Psoas muscle (tissue), 8 donors: Measurements from ENCODE around the gene PRKRA. TPM values are rescaled to one million over a fixed set of nuclear protein-coding genes. Genes with fewer than 3 reads are reported as not detected.
"Not testable (repeated sequence)": the region's sequence is repeated elsewhere in the genome, so short reads cannot be mapped to it uniquely, and the experiment has no call there.

ENCODE experiments used
- ATAC-seq, 4 donors: fragments of 200-7000 bp; cut with Tn5 transposase; one replicate each; pipeline ENCODE4 v1.9.1; 2020; ENCODE audit warnings: moderate library complexity in 3 of 4, mild to moderate bottlenecking in 2 of 4
- DNase-seq, 2 donors: peaks; one replicate each; pipeline ENCODE4 v3.0.0-alpha.2; 2020
- H3K27ac ChIP-seq: fragments of 200-600 bp; one replicate; pipeline ENCODE4 v1.8.0; 2022
- H3K27me3 ChIP-seq, 3 donors: fragments of 200-600 bp in 1 of 3; one replicate each; pipeline versions ENCODE4 v1.6.1 to v1.8.0; 2013 to 2022; ENCODE audit warnings: low read length in 2 of 3, mild to moderate bottlenecking in 2 of 3, moderate library complexity in 1 of 3; ENCODE audit not compliant: insufficient read depth in 3 of 3
- H3K36me3 ChIP-seq, 2 donors: fragments of 200-600 bp in 1 of 2; one replicate each; pipeline versions ENCODE4 v1.6.1 to v1.8.0; 2013 to 2022; ENCODE audit warnings: low read depth in 1 of 2, mild to moderate bottlenecking in 1 of 2, moderate library complexity in 1 of 2; ENCODE audit not compliant: insufficient read depth in 1 of 2
- H3K4me1 ChIP-seq: fragments of 200-600 bp; one replicate; pipeline ENCODE4 v1.8.0; 2022
- H3K4me3 ChIP-seq: fragments of 200-600 bp; one replicate; pipeline ENCODE4 v1.8.0; 2022; ENCODE audit warnings: mild to moderate bottlenecking
- H3K9me3 ChIP-seq: fragments of 200-600 bp; one replicate; pipeline ENCODE4 v1.8.0; 2022
- WGBS, 3 donors: extraction: QIAGEN DNeasy Blood & Tissue Kit; methylation state at CpG; one replicate each; pipeline versions ENCODE4 v1.1.6 to v1.1.7; 2013; 5-methylcytosine and 5-hydroxymethylcytosine counted together
- intact Hi-C, 2 donors: fragments of 100-400 bp; cut with DNase I; formaldehyde crosslinking; loops; one replicate each; pipeline versions ENCODE4 v1.11.0 to v1.14.2; 2022
- polyA plus RNA-seq, 3 donors: library from polyadenylated mRNA; stranded (reverse); fragments of 200-250 nt; gene quantifications; one replicate each; pipeline ENCODE4 v1.2.3, GENCODE V29; 2013
- total RNA-seq, 4 donors: library from RNA; stranded (reverse); fragmentation: NEBNext Ultra II Directional in 2 of 4; extraction: Animal tissue kit (Norgen Biotek cat#: 25700) in 2 of 4; gene quantifications; one replicate each; pipeline versions ENCODE4 v1.2.1 to v1.2.4, GENCODE V29; 2021 to 2023
- TF ChIP-seq, protein P1 (sequence below): fragments of 200-600 bp; IDR thresholded peaks from one replicate; pipeline ENCODE4 v1.8.0; 2022; ENCODE audit warnings: antibody characterized with exemption
- donor health status: healthy with polysubstance abuse.
- donor health status: DM: no; HTN: no; CAD: no; lungs with moderate emphysema.
- donor health status: Bipolar disorder and iron deficiency.
- donor health status: healthy.
- donor health status: DM: yes; HTN: yes; CAD: no.
- donor health status: DM: no; HTN: no; CAD: no.
- donor health status: DM: no; HTN: no; CAD: no.
- donor health status: DM: yes; HTN: yes; CAD: no.

The PRKRA gene
- total and polyA plus RNA-seq, 7 donors, result 53.1 to 106 (median 84.1) TPM

GRCh38 chr2:178414266-178415247 is 36.4 kb downstream of the PRKRA start:
- Histone ChIP-seq H3K27ac (peak overlapping the region; percentile 84), H3K9me3 (no peaks in the 10 kb centered on the region), H3K4me1 (peaks cover 8% of the 10 kb centered on the region), H3K27me3 (no peaks in the 10 kb centered on the region), H3K4me3 (peak overlapping the region; percentile 73), H3K36me3 (no peaks in the 10 kb centered on the region)
- TF ChIP-seq, protein P1, sequence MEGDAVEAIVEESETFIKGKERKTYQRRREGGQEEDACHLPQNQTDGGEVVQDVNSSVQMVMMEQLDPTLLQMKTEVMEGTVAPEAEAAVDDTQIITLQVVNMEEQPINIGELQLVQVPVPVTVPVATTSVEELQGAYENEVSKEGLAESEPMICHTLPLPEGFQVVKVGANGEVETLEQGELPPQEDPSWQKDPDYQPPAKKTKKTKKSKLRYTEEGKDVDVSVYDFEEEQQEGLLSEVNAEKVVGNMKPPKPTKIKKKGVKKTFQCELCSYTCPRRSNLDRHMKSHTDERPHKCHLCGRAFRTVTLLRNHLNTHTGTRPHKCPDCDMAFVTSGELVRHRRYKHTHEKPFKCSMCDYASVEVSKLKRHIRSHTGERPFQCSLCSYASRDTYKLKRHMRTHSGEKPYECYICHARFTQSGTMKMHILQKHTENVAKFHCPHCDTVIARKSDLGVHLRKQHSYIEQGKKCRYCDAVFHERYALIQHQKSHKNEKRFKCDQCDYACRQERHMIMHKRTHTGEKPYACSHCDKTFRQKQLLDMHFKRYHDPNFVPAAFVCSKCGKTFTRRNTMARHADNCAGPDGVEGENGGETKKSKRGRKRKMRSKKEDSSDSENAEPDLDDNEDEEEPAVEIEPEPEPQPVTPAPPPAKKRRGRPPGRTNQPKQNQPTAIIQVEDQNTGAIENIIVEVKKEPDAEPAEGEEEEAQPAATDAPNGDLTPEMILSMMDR, result peak; percentile 79
- 8 to 12% (median 10%) methylated on average over 21 of the region's 21 CpGs for WGBS, 3 donors
- DNase-seq (peak; percentile 87 to 95), ATAC-seq (peak; percentile 92 to 96 (median 94))
- intact Hi-C loops, result loop anchor here in 1 of 2 donors (10.0 kb wide), 1 partner anchor 300 kb away; the partner anchor contains the start of gene RBM45

DNA sequence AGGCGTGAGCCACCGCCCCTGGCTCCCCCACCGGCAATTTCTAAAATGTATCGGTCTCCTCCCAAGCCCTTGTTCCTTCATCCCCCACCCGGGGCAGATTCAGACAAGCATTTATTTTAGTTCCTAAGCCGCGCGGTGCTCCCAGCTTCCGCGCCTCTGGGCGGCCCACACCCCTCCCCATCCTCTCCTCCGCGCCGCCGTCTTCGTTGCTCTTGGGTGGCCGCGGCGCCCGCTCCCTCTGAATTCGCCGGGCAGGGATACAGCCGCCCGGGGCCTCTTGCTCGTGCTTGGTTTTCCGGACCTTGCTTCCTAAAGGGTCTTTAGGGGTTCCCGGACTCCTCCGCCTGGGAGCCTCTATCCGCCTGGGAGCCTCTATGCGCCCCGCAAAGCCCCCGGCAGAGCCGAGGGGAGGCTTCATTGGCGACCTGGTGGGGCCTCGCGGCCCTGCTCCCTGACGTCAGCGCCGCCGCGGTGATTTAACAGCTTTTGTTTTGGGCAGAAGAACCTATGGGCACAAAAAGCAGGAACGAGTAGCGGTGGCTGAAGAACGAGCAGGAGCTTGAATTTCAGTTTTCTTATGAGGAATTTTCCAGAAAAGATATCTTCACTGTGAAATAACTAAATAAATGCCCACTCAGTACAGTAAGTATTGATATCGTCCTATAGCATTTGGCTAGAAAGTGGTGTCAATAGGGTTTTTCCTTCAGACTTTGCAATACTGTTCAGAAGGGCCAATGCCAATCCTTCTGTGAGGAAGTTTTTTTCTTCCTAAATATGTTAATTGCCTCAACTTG is 37.3 kb downstream of the PRKRA start:
- no peaks in the 10 kb centered on the region for H3K36me3 ChIP-seq
- H3K4me3 ChIP-seq, result peak overlapping the region; percentile 73
- H3K27me3 ChIP-seq, result no peaks in the 10 kb centered on the region
- peak; percentile 73 to 82 for DNase-seq
- H3K9me3 ChIP-seq, result no peaks in the 10 kb centered on the region
- TF ChIP-seq, protein P1, result no peak
- intact Hi-C loops, result loop anchor here in 1 of 2 donors (10.0 kb wide), 1 partner anchor 299 kb away; the partner anchor contains the start of gene RBM45
- peak; percentile 65 to 80 (median 66) for ATAC-seq
- H3K27ac ChIP-seq, result peak overlapping the region; percentile 84
- WGBS, 3 donors, result 1% methylated on average over 45 of the region's 45 CpGs
- H3K4me1 ChIP-seq, result peaks cover 8% of the 10 kb centered on the region

- ATAC-seq, H3K4me3 ChIP-seq, H3K9me3 ChIP-seq, H3K27ac ChIP-seq, DNase-seq, H3K36me3 ChIP-seq, H3K27me3 ChIP-seq, H3K4me1 ChIP-seq: not testable (repeated sequence)
- 97 to 99% (median 98%) methylated on average over 8 of the region's 8 CpGs for WGBS, 3 donors
- intact Hi-C loops, result loop anchor here in 1 of 2 donors (10.0 kb wide), 1 partner anchor 298 kb away; the partner anchor contains the start of gene RBM45
These were observed 38.5 kb downstream of the PRKRA start for GRCh38 chr2:178412453-178412852.

DNA sequence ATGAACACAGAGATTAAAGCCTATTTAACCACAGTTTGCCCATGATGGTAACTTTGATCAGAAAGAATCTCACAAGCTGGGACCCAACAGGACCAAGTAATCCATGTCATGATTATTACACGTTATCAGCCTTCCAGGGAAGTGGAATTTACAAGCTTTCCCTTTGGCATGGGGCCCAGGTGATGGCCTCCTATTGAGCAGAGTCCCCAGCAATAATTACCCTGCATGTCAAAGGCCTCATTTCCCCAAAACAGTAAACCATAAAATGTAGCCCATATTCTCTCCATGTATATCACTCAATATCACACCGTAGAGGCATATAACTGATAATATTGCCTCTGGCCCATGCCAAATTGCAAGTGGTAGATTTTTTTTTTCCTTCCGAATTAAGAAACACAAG is 38.9 kb downstream of the PRKRA start:
- Histone ChIP-seq H3K27ac (no peak overlapping the region), H3K36me3 (no peaks in the 10 kb centered on the region), H3K9me3 (no peaks in the 10 kb centered on the region), H3K27me3 (no peaks in the 10 kb centered on the region), H3K4me1 (peaks cover 8% of the 10 kb centered on the region), H3K4me3 (no peak overlapping the region)
- 82 to 86% (median 82%) methylated on average over 3 of the region's 3 CpGs for WGBS, 3 donors
- TF ChIP-seq, protein P1, result no peak
- intact Hi-C loops, result loop anchor here in 1 of 2 donors (10.0 kb wide), 1 partner anchor 297 kb away; the partner anchor contains the start of gene RBM45
- ATAC-seq (no peak), DNase-seq (no peak)
